ENCODE measurements around the gene KCNK1.
"Not testable (repeated sequence)": the region's sequence is repeated elsewhere in the genome, so short reads cannot be mapped to it uniquely, and the experiment has no call there.

Gene KCNK1

DNA sequence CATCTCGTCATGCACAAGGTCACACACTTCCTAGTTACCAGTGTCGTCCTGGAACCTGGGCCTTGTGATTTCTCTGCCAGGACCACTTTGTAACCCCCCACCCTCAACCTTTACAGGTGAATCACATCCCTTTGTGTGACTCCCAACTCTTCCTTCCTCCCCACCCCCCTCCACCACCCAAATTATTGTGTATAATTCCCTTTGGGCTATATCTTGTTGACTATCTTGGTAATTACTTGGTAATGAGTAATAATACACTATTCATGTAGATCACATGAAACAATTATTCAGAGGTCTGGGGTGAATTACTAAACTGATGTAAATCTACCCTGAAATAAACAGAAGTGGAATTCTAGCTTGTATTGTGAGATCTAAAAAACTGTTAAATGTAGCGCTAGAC lies 1.7 kb downstream of the KCNK1 start:
- no peak overlapping the region for H3K4me3 ChIP-seq (ENCODE audit: low read depth, low read length)
- no peak for TF ChIP-seq CTCF (IDR thresholded peaks at IDR 0.05; ENCODE audit: low read depth, low read length)

DNA sequence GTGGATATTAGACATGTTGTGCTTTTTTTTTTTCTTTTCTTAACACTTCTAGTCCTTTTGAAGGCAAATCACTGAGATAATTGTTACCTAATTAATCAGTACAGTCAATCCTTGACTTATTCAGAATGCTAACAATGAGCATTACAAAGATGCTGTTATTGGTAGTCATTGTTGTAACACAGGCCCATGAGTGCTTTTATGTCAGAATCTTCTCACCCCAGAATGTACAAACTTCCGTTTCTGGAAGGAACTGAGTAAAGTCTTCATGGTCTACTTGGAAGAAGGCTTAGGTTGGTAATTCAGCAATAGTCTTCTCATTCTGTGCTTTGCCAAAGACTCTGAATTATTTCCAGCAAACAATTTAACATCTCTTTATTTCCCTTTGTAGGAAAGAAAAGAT lies 3.1 kb downstream of the KCNK1 start:
- no peak overlapping the region for H3K4me3 ChIP-seq (ENCODE audit: low read depth, low read length)

GRCh38 chr1:233619414-233619813 lies 5.5 kb downstream of the KCNK1 start:
- H3K4me3 ChIP-seq (ENCODE audit: low read depth, low read length), result not testable (repeated sequence)

More for the DNA sequence above, 3.1 kb downstream of the KCNK1 start:
- no peak for TF ChIP-seq CTCF (IDR thresholded peaks at IDR 0.05; ENCODE audit: low read depth, low read length)

DNA sequence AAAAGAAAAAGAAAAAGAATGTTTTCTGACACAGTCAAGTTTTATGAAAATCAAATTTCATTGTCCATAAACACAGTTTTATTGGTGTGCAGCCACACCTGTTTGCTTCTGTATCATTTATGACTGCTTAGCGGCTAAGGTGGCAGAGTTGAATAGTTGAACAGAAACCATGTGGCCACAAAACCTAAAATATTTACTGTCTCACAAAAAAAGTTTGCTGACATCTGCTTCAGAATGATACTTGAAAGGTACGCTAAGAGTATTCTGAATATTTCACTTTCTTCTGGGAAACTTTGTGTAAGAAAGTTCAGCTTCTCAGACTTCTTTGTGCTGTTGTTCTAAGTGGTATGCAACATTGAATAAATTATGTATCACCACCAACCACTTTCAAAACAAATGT lies 6.2 kb downstream of the KCNK1 start:
- no peak overlapping the region for H3K4me3 ChIP-seq (ENCODE audit: low read depth, low read length)
- TF ChIP-seq CTCF (IDR thresholded peaks at IDR 0.05; ENCODE audit: low read depth, low read length), result no peak

- TF ChIP-seq CTCF (IDR thresholded peaks at IDR 0.05; ENCODE audit: low read depth, low read length), result no peak
- no peak overlapping the region for H3K4me3 ChIP-seq (ENCODE audit: low read depth, low read length)
These were observed 8.0 kb downstream of the KCNK1 start for GRCh38 chr1:233621923-233622322.

- no peak overlapping the region for H3K4me3 ChIP-seq (ENCODE audit: low read depth, low read length)
- TF ChIP-seq CTCF (IDR thresholded peaks at IDR 0.05; ENCODE audit: low read depth, low read length), result no peak
These were observed 10.4 kb downstream of the KCNK1 start for GRCh38 chr1:233624289-233624688.

DNA sequence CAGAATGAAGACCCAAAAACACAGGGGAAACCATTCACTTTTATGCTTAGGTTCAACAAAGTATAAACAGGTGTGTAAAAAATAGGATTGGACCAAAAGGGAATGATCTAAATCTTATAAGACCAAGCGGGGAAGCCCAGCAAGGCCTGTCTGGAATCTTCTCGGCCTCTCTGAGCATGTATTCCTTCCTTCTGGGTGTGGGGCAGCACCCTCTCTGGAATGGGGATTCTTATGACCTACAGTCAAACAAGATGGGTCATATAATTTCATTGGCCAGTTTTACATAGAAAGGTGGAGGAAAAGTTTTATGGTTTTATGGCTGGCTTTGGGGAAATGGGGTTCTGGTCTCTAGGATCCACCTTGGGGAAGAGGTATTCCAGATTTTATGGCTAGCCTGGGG lies 11.2 kb downstream of the KCNK1 start:
- no peak for TF ChIP-seq CTCF (IDR thresholded peaks at IDR 0.05; ENCODE audit: low read depth, low read length)
- no peak overlapping the region for H3K4me3 ChIP-seq (ENCODE audit: low read depth, low read length)

DNA sequence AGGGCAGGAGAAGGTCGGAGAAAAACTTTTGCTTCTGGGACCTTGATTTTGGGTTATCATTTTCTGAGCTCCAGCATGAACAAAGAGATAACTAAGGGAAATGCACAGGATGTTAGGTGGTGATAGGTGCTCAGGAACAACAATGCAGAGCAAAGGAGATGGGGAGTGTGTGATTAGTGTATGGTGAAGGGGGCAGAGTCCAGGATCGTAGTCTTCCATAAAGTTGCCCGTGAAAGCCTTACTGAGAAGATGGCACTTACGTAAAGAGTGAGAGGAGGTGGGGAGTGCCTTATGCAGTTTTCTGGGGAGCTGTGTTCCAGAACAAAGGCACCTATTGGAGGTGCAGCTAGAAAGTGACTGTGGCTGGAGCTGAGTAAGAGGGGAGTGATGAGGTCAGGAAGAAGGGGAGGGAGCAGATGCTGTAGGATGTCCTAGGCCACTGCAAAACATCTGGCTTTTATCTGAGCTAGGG lies 11.6 kb downstream of the KCNK1 start:
- no peak for TF ChIP-seq CTCF (IDR thresholded peaks at IDR 0.05; ENCODE audit: low read depth, low read length)
- H3K4me3 ChIP-seq (ENCODE audit: low read depth, low read length), result no peak overlapping the region
